Effector memory CD4-positive, alpha-beta T cell (primary cell): ENCODE results near the gene IFT25.

ENCODE experiments used
- DNase-seq, 3 donors: peaks; one replicate each; pipeline ENCODE4 v3.0.0-alpha.2; 2020
- H3K27ac ChIP-seq: 2 replicates; pipeline ENCODE4 v1.7.0; 2013; ENCODE audit warnings: mild to moderate bottlenecking, low read length, moderate library complexity; ENCODE audit not compliant: insufficient read depth, poor library complexity, severe bottlenecking
- H3K27me3 ChIP-seq: replicated peaks from 2 replicates; pipeline ENCODE4 v1.7.0; 2013; ENCODE audit warnings: mild to moderate bottlenecking, low read length; ENCODE audit not compliant: insufficient read depth, control insufficient read depth, poor library complexity, severe bottlenecking
- H3K36me3 ChIP-seq: 2 replicates; pipeline ENCODE4 v1.7.0; 2013; ENCODE audit warnings: mild to moderate bottlenecking, low read length, moderate library complexity; ENCODE audit not compliant: control insufficient read depth, insufficient read depth
- H3K4me1 ChIP-seq: 2 replicates; pipeline ENCODE4 v1.7.0; 2013; ENCODE audit warnings: low read length, mild to moderate bottlenecking; ENCODE audit not compliant: control insufficient read depth, insufficient read depth, poor library complexity, severe bottlenecking
- H3K4me3 ChIP-seq: 2 replicates; pipeline ENCODE4 v1.7.0; 2013; ENCODE audit warnings: low read length, low read depth, mild to moderate bottlenecking; ENCODE audit not compliant: insufficient read depth, poor library complexity, severe bottlenecking
- H3K9me3 ChIP-seq: 2 replicates; pipeline ENCODE4 v1.7.0; 2013; ENCODE audit warnings: mild to moderate bottlenecking, low read length, moderate library complexity; ENCODE audit not compliant: control insufficient read depth

Gene IFT25

DNA sequence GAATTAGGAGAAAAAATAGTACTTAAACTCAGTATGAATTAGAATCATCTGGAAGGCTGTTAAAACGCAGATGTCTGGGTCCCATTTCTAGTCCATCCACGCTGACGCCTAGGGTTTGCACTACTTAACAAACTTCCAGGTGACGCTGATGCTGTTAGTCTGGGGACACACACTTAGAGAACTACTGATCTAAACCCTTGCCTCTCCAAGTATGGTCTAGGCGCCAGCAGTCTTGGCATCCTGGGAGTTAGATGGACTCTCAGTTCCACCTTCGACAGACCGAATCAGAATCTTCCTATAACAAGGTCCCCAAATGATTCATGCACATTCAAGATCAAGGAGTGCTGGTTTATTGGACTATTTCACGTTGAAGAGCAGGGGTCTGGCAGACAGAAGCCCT is 40.0 kb downstream of the IFT25 start:
- DNase-seq: no peak
- H3K4me3 ChIP-seq: no peak overlapping the region
- no peaks in the 10 kb centered on the region for H3K4me1 ChIP-seq
- no peaks in the 10 kb centered on the region for H3K9me3 ChIP-seq
- no peaks in the 10 kb centered on the region for H3K27me3 ChIP-seq
- no peak overlapping the region for H3K27ac ChIP-seq
- H3K36me3 ChIP-seq: no peaks in the 10 kb centered on the region

DNA sequence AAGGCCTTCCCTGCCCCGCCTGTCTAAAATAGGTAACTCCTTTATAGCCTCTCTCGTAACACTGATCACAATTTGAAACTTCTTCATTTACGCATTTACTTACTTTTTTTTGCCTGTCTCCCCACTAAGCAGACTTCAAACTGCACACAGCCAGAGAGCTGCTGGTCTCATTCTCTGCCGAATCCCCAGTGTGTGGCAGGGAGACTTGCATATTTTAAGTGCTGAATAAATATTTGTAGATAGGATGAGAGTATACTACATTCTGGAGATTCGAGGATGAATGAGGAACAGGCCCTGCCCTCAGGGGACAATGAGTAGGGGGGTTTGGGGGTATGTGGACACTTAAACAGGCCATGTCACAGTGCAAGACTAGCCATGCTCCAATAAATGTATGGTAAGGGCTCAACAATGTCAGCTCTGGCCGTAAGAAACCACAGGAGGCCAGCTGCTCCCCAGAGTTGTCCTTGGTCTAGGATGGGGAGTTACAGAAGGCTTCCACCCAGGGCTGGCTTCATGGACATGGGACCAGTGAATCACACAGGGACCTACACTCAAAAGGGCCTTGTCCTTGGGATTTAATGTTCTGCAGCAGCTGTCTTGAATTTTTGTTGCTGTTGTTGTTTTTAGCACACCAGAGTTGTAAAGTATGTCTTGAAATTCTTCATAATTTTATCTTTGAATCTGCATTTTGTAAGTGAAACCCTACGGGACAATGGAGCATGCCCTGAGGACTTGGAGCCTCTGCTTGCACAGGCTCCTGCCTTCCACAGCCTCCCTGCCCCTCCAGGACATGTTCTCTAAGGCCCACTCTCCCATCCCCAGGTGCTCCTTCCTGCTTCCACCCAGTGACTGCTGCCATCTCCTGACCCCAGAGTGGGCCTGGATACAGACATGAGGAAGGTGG is 43.0 kb downstream of the IFT25 start:
- Histone ChIP-seq H3K4me3 (no peak overlapping the region), H3K9me3 (no peaks in the 10 kb centered on the region), H3K27ac (no peak overlapping the region), H3K36me3 (no peaks in the 10 kb centered on the region), H3K27me3 (no peaks in the 10 kb centered on the region), H3K4me1 (no peaks in the 10 kb centered on the region)
- no peak for DNase-seq

DNA sequence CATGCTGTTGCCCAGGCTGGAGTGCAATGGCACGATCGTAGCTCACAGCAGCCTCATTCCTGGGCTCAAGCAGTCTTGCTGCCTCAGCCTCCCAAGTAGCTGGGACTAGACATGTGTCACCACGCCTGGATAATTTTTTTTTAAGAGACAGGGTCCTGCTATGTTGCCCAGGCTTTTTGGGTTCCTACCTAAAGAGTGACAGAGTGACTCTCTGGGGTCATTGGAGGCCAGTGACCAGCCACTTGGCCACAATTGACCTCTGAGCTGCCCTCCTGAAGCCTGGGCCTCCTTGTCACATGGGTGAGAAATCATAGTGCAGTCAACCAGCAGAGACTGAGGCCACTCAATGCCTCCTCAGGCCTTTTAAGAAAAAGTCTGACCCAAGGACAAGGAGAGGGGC is 45.8 kb downstream of the IFT25 start:
- H3K27ac ChIP-seq: no peak overlapping the region
- no peaks in the 10 kb centered on the region for H3K36me3 ChIP-seq
- H3K9me3 ChIP-seq: no peaks in the 10 kb centered on the region
- H3K4me3 ChIP-seq: no peak overlapping the region
- DNase-seq: no peak
- H3K4me1 ChIP-seq: no peaks in the 10 kb centered on the region
- H3K27me3 ChIP-seq: no peaks in the 10 kb centered on the region

DNA sequence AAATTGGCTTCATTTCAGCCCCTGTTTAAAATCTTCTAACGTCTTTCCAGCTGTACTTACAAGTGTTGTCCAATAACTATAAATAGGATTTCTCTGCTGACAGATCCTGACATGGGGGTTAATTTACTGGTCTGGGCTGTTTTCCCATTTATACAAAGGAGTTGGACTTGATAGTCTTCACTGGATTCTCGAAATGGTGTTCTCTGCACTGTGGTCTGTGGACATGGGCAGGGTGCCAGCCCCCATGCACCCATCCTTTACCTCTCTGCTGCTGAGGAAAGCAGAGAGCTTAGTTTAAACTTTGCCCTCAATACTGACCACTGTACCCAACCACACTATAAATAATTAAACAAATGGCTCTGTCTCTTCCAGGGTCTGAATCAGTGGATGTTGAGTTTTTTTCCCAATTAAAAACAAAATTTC is 46.3 kb downstream of the IFT25 start:
- Histone ChIP-seq H3K4me3 (no peak overlapping the region), H3K4me1 (no peaks in the 10 kb centered on the region), H3K27ac (no peak overlapping the region), H3K36me3 (no peaks in the 10 kb centered on the region), H3K9me3 (no peaks in the 10 kb centered on the region), H3K27me3 (no peaks in the 10 kb centered on the region)
- DNase-seq: no peak

DNA sequence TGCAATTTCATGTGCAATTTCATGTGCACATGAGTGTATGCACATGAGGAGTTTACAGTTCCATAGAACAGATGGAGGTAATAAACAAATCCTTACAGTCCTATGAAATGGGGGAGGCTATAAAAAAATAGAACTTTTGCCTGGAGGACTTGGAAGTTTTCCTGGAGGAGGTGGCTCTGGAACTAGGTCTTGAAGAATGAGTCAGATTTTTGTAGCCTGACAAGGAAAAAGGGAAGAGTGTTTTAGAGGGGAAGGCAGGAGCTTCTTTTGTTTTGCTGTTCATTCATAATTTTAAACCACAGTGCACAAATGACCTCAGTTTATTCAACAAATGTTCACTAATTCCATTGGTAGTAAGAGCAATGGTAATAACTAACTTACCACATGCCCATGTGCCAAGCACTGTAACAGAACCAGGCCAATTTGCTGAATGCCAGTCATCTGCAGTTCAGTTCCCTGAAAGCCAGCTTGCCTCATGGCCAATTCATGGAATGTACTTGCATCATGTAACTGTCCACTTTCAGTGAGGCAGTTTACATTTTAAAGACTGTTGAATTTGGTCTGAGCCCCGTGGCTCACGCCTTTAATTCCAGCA is 48.8 kb downstream of the IFT25 start:
- Histone ChIP-seq H3K27me3 (no peaks in the 10 kb centered on the region), H3K27ac (no peak overlapping the region), H3K4me1 (no peaks in the 10 kb centered on the region), H3K36me3 (no peaks in the 10 kb centered on the region), H3K4me3 (no peak overlapping the region), H3K9me3 (no peaks in the 10 kb centered on the region)
- no peak for DNase-seq

DNA sequence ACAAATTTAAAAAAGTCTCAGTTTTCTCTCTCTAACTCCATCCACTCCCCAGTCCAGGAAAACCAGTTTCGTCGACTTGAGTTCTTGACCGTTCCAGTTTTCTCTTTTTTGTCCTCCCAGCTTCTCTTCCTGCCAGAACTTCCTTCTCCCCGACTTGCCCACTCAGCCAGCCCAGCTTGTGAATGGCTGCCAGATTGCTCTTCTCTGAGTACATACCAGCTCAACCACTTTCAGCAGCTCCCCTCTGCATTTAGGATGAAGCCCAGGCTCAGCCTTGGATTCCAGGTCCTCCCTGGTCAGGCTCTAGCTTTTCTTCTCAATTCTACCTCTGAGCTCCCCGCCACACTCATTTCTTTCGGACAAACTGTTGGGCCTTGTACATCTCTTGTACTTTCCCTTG is 50.1 kb downstream of the IFT25 start:
- H3K27me3 ChIP-seq: no peaks in the 10 kb centered on the region
- H3K4me1 ChIP-seq: no peaks in the 10 kb centered on the region
- no peak overlapping the region for H3K4me3 ChIP-seq
- H3K9me3 ChIP-seq: no peaks in the 10 kb centered on the region
- H3K36me3 ChIP-seq: no peaks in the 10 kb centered on the region
- H3K27ac ChIP-seq: no peak overlapping the region
- DNase-seq: no peak

DNA sequence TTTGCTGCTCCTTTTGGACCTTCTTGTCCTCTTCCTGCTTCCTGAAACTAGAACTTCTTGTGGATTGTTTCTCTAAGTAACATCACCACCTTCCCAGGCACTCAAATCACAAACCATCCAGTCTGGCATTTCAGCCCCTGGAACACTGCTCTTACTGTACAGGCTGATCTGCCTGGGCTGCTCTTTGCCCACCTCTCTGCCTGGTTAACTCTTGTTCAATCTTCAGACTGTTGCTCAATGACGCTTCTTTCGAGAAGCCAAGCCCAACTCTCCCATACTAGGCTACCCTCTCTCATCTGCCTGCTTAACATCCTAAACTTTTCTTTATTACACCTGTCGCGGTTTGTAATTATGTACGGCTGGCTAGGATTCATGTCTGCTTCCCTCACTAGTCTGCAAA is 50.9 kb downstream of the IFT25 start:
- H3K27me3 ChIP-seq: no peaks in the 10 kb centered on the region
- no peaks in the 10 kb centered on the region for H3K9me3 ChIP-seq
- no peak overlapping the region for H3K27ac ChIP-seq
- no peaks in the 10 kb centered on the region for H3K36me3 ChIP-seq
- H3K4me3 ChIP-seq: no peak overlapping the region
- DNase-seq: no peak
- no peaks in the 10 kb centered on the region for H3K4me1 ChIP-seq

DNA sequence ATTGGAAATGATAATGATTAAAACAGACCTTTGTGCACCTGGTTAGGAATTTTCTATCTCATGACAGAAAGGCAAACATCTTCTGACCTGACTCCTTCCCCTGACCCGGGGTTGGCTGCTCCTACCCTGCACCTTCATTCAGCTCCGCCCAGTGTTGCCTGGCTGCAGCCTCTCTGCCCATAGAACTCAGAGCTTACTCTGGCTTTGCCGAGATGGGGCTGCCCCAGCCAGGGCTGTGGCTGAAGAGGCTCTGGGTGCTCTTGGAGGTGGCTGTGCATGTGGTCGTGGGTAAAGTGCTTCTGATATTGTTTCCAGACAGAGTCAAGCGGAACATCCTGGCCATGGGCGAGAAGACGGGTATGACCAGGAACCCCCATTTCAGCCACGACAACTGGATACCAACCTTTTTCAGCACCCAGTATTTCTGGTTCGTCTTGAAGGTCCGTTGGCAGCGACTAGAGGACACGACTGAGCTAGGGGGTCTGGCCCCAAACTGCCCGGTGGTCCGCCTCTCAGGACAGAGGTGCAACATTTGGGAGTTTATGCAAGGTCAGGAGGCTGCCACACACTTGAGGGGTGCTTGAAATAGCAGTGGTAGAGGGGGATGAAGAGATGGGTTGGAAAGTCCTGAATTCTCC is 51.4 kb downstream of the IFT25 start, which contains the start of gene DIO1:
DIO1 (plus strand) TSS at position 189 of the 638 bp plus-strand sequence; CDS start at position 213, 24 bp downstream.
- DNase-seq: no peak
- H3K27ac ChIP-seq: no peak within 1 kb of the TSS

DNA sequence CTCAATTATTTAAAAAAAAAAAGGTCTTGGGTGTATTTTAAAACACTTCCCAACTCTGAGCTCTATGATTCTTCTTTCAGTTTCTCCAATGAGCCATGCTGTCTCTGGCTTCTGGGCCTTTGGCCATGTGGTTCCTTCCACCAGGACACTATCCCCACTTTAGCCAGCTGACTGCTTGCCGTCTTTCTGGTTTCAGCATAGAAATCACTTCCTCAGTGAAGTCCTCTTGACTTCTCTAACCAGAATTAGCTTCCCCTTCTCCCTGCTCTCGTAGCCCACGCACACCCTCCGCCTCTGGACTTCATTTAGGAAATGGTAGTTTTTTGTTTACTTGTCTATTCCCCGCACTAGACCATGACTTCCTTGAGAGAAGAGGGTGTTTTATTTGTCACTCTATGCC is 52.6 kb downstream of the IFT25 start:
- H3K27me3 ChIP-seq: no peaks in the 10 kb centered on the region
- H3K27ac ChIP-seq: no peak overlapping the region
- no peak overlapping the region for H3K4me3 ChIP-seq
- no peak for DNase-seq
- H3K4me1 ChIP-seq: peaks cover 4% of the 10 kb centered on the region
- no peaks in the 10 kb centered on the region for H3K36me3 ChIP-seq
- no peaks in the 10 kb centered on the region for H3K9me3 ChIP-seq

More for the DNA sequence above, 51.4 kb downstream of the IFT25 start, which contains the start of gene DIO1:
- H3K4me3 ChIP-seq: no peak within 1 kb of the TSS
- H3K4me1 ChIP-seq: peaks cover 4% of the 10 kb centered on the region
- no peaks in the 10 kb centered on the region for H3K9me3 ChIP-seq
- no peaks in the 10 kb centered on the region for H3K27me3 ChIP-seq
- no peaks in the 10 kb centered on the region for H3K36me3 ChIP-seq

DNA sequence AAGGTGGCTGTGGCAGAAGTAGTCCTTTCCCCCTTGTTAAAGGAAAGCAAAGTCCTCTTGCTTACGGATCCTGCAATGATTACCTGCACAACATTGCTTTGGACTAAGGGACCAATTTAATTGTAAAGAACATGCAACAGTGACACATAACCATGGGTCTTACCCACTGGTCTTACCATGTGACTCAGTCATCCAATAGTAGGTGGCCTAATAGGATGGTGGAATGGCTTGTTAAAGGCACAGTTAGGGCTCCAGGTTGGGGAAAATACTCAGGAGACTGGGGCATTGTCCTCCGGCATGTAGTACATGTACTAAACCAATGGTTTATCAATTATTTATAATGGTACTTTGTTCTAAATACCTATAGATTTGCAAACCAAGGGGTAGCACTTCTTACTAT is 53.8 kb downstream of the IFT25 start:
- Histone ChIP-seq H3K36me3 (no peaks in the 10 kb centered on the region), H3K4me1 (peaks cover 4% of the 10 kb centered on the region), H3K27me3 (no peaks in the 10 kb centered on the region), H3K4me3 (no peak overlapping the region), H3K27ac (no peak overlapping the region), H3K9me3 (no peaks in the 10 kb centered on the region)
- DNase-seq: no peak
